HG03460 (cell line): ENCODE data around the gene CDHR3.
"Not testable (repeated sequence)": the region's sequence is repeated elsewhere in the genome, so short reads cannot be mapped to it uniquely, and the experiment has no call there.

ENCODE experiments used
- ATAC-seq: cut with Tn5 transposase; IDR thresholded peaks from one replicate; pipeline ENCODE4 v1.9.1; 2021; ENCODE audit not compliant: unreplicated experiment

The CDHR3 gene

GRCh38 chr7:105955651-105956466, 7.2 kb upstream of the CDHR3 start:
- ATAC-seq, result not testable (repeated sequence)

- ATAC-seq, result no peak
Measured at GRCh38 chr7:105958012-105958411, 5.1 kb upstream of the CDHR3 start.

GRCh38 chr7:105962353-105962752, 711 bp upstream of the CDHR3 start:
- no peak for ATAC-seq

- ATAC-seq, result no peak
Measured at GRCh38 chr7:105971845-105972244, 8.8 kb downstream of the CDHR3 start.

GRCh38 chr7:105972276-105972675, 9.2 kb downstream of the CDHR3 start:
- no peak for ATAC-seq

- no peak for ATAC-seq
Measured at GRCh38 chr7:105974471-105974870, 11.4 kb downstream of the CDHR3 start.

- ATAC-seq, result no peak
Measured at GRCh38 chr7:105975770-105976417, 12.8 kb downstream of the CDHR3 start.

- ATAC-seq, result no peak
Measured at GRCh38 chr7:105976868-105977267, 13.8 kb downstream of the CDHR3 start.

- no peak for ATAC-seq
Measured at GRCh38 chr7:105978035-105978434, 15.0 kb downstream of the CDHR3 start.

GRCh38 chr7:105978974-105979373, 15.9 kb downstream of the CDHR3 start:
- ATAC-seq, result no peak

- ATAC-seq, result no peak
Measured at GRCh38 chr7:105979405-105979804, 16.3 kb downstream of the CDHR3 start.

- ATAC-seq, result no peak
Measured at GRCh38 chr7:105980645-105981396, 17.8 kb downstream of the CDHR3 start.

GRCh38 chr7:105982388-105982787, 19.3 kb downstream of the CDHR3 start:
- no peak for ATAC-seq

- not testable (repeated sequence) for ATAC-seq
Measured at GRCh38 chr7:105984808-105985207, 21.7 kb downstream of the CDHR3 start.

GRCh38 chr7:105985229-105985628, 22.2 kb downstream of the CDHR3 start:
- ATAC-seq, result no peak

- no peak for ATAC-seq
Measured at GRCh38 chr7:105985672-105986215, 22.7 kb downstream of the CDHR3 start.

- ATAC-seq, result no peak
Measured at GRCh38 chr7:105987046-105987445, 24.0 kb downstream of the CDHR3 start.

GRCh38 chr7:105988276-105988675, 25.2 kb downstream of the CDHR3 start:
- ATAC-seq, result no peak

- no peak for ATAC-seq
Measured at GRCh38 chr7:105989191-105989590, 26.1 kb downstream of the CDHR3 start.

- no peak for ATAC-seq
Measured at GRCh38 chr7:105989686-105990085, 26.6 kb downstream of the CDHR3 start.

GRCh38 chr7:105990141-105990540, 27.1 kb downstream of the CDHR3 start:
- ATAC-seq, result no peak
